GM21529 (cell line): ENCODE data around the gene WDR4.
"Not testable (repeated sequence)": the region's sequence is repeated elsewhere in the genome, so short reads cannot be mapped to it uniquely, and the experiment has no call there.

Source experiments
- ATAC-seq: cut with Tn5 transposase; IDR thresholded peaks from one replicate; pipeline ENCODE4 v1.9.1; 2021; ENCODE audit not compliant: unreplicated experiment

The WDR4 gene

GRCh38 chr21:42853621-42854020 lies 25.7 kb downstream of the WDR4 start:
- no peak for ATAC-seq

GRCh38 chr21:42852925-42853570 lies 26.3 kb downstream of the WDR4 start:
- ATAC-seq, result no peak

- no peak for ATAC-seq
Measured at GRCh38 chr21:42851812-42852665, 27.3 kb downstream of the WDR4 start.

- ATAC-seq, result no peak
Measured at GRCh38 chr21:42850866-42851391, 28.4 kb downstream of the WDR4 start.

GRCh38 chr21:42850463-42850862 lies 28.9 kb downstream of the WDR4 start:
- no peak for ATAC-seq

GRCh38 chr21:42849759-42850412 lies 29.5 kb downstream of the WDR4 start:
- no peak for ATAC-seq

GRCh38 chr21:42848932-42849758 lies 30.2 kb downstream of the WDR4 start:
- no peak for ATAC-seq

GRCh38 chr21:42848144-42848931 lies 31.0 kb downstream of the WDR4 start:
- not testable (repeated sequence) for ATAC-seq

GRCh38 chr21:42847726-42848125 lies 31.6 kb downstream of the WDR4 start:
- no peak for ATAC-seq

GRCh38 chr21:42847051-42847707 lies 32.2 kb downstream of the WDR4 start:
- no peak for ATAC-seq

GRCh38 chr21:42846221-42846620 lies 33.1 kb downstream of the WDR4 start:
- ATAC-seq, result no peak

GRCh38 chr21:42845296-42845965 lies 33.9 kb downstream of the WDR4 start:
- ATAC-seq, result no peak

GRCh38 chr21:42844411-42845113 lies 34.8 kb downstream of the WDR4 start:
- no peak for ATAC-seq

- ATAC-seq, result no peak
Measured at GRCh38 chr21:42843056-42843455, 36.3 kb downstream of the WDR4 start.

GRCh38 chr21:42841916-42842655 lies 37.3 kb downstream of the WDR4 start:
- not testable (repeated sequence) for ATAC-seq

GRCh38 chr21:42841156-42841915 lies 38.0 kb downstream of the WDR4 start:
- no peak for ATAC-seq
